ENCODE data around the gene ME3. TPM values are rescaled to one million over a fixed set of nuclear protein-coding genes. Genes with fewer than 3 reads are reported as not detected.

Gene ME3
- total RNA-seq, 1 experiment from 2014 or later: 0.30 TPM

DNA sequence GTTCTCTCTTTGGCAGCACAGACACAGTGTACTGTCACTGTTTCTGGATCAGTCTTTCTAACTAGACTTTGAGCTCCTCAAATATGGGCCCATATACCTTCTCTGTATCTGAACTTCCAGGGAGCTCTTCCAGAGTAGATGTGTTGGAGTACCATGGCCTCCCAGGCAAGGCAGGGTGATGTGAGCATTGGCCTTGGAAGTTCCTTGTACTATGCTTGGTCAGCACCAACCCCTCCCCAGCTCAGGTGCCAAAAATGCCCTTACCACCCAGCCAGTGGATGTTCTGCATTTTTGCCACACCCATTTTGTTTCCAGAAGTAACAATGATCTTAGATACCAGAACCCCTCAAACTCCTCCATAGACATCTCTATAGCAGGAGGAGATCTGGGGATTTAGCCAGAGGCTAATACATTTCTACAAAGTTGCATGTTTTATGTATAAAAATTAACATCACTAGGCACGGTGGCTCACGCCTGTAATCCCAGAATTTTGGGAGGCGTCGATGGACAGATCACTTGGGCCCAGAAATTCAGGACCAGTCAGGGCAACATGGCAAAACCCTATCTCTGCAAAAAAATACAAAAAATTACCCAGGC, 165.1 kb downstream of the ME3 start (continued):
- TF ChIP-seq, protein P1, sequence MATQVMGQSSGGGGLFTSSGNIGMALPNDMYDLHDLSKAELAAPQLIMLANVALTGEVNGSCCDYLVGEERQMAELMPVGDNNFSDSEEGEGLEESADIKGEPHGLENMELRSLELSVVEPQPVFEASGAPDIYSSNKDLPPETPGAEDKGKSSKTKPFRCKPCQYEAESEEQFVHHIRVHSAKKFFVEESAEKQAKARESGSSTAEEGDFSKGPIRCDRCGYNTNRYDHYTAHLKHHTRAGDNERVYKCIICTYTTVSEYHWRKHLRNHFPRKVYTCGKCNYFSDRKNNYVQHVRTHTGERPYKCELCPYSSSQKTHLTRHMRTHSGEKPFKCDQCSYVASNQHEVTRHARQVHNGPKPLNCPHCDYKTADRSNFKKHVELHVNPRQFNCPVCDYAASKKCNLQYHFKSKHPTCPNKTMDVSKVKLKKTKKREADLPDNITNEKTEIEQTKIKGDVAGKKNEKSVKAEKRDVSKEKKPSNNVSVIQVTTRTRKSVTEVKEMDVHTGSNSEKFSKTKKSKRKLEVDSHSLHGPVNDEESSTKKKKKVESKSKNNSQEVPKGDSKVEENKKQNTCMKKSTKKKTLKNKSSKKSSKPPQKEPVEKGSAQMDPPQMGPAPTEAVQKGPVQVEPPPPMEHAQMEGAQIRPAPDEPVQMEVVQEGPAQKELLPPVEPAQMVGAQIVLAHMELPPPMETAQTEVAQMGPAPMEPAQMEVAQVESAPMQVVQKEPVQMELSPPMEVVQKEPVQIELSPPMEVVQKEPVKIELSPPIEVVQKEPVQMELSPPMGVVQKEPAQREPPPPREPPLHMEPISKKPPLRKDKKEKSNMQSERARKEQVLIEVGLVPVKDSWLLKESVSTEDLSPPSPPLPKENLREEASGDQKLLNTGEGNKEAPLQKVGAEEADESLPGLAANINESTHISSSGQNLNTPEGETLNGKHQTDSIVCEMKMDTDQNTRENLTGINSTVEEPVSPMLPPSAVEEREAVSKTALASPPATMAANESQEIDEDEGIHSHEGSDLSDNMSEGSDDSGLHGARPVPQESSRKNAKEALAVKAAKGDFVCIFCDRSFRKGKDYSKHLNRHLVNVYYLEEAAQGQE (IDR thresholded peaks at IDR 0.05; ENCODE audit: low read depth): no peak

GRCh38 chr11:86506235-86506634, 166.2 kb downstream of the ME3 start:
- TF ChIP-seq, protein P2, sequence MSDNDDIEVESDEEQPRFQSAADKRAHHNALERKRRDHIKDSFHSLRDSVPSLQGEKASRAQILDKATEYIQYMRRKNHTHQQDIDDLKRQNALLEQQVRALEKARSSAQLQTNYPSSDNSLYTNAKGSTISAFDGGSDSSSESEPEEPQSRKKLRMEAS (IDR thresholded peaks at IDR 0.05): no peak
- no peak for TF ChIP-seq SIN3A (IDR thresholded peaks at IDR 0.05; ENCODE audit: low read depth)
- TF ChIP-seq EZH2 (IDR thresholded peaks at IDR 0.05): no peak
- TF ChIP-seq TCF7L2 (IDR thresholded peaks at IDR 0.05; ENCODE audit: borderline replicate concordance, extremely low read depth, insufficient read depth, insufficient read length): no peak
- Histone ChIP-seq H3K4me1 (ENCODE audit: control insufficient read depth in 1 of 2, insufficient read depth in 2 of 2, low read length in 2 of 2) (peaks cover 9 to 10% of the 10 kb centered on the region in 2 experiments), H4K20me1 (ENCODE audit: insufficient read depth) (no peaks in the 10 kb centered on the region), H3K9ac (ENCODE audit: low read length) (no peak overlapping the region), H3K4me2 (ENCODE audit: low read length) (no peak overlapping the region), H3K9me2 (ENCODE audit: insufficient read depth) (no peaks in the 10 kb centered on the region), H3K79me2 (ENCODE audit: insufficient read depth, low read length) (no peaks in the 10 kb centered on the region), H3K9me3 (ENCODE audit: control insufficient read depth in 1 of 2, insufficient read depth in 1 of 2, low read depth in 1 of 2, low read length in 2 of 2) (no peaks in the 10 kb centered on the region; a peak in 1 of 4 replicates), H3K36me3 (ENCODE audit: control insufficient read depth in 1 of 2, insufficient read depth in 2 of 2, low read length in 2 of 2) (no peaks in the 10 kb centered on the region), H2AFZ (ENCODE audit: low read depth, low read length, poor library complexity, severe bottlenecking) (no peak overlapping the region), H3K27me3 (ENCODE audit: insufficient read depth, low read length) (no peaks in the 10 kb centered on the region), H3K4me3 (replicated peaks in 1 of 2; ENCODE audit: low read depth in 1 of 2, low read length in 2 of 2) (no peak overlapping the region), H3K27ac (ENCODE audit: low read depth, low read length) (no peak overlapping the region)
- POLR2A ChIA-PET: no interaction called here
- intact Hi-C loops (cut with micrococcal nuclease): no loop called here
- BruUV-seq (replicated peaks): no TSS peak
- ATAC-seq (no peak), DNase-seq (ENCODE audit: low read depth, low spot score) (no peak)
- CTCF ChIA-PET: no interaction called here
- RAD21 ChIA-PET (ENCODE audit: low non-redundant PET in 1 of 2, low total read pairs in 2 of 2, uncharacterized antibody in 2 of 2, unreplicated experiment in 2 of 2): no interaction called here

Data from HCT116 (cell line).